HCT116 (cell line): ENCODE data around the gene FLOT1. TPM values are rescaled to one million over a fixed set of nuclear protein-coding genes. Genes with fewer than 3 reads are reported as not detected.

Experiments used
- ATAC-seq: fragments of 200-7000 bp; cut with Tn5 transposase; 2 replicates; pipeline ENCODE4 v1.9.1; 2020; ENCODE audit warnings: mild to moderate bottlenecking, moderate library complexity
- BruUV-seq: library from RNA; stranded (reverse); fragments of 400-500 nt; replicated peaks from 2 replicates; lab custom pipeline; 2021; lab: Mats Ljungman, UMichigan
- CTCF ChIA-PET: fragments of 300-600 bp; sonication (Branson Sonifier 250); formaldehyde crosslinking; loops from one replicate; lab custom pipeline; 2021; ENCODE audit warnings: antibody characterized with exemption; lab: Charles Lee
- POLR2A ChIA-PET: fragments of 300-600, 350-600 bp; sonication (Branson Sonifier 250); formaldehyde crosslinking; loops from one replicate; lab custom pipeline; 2021; ENCODE audit warnings: antibody characterized with exemption; lab: Charles Lee
- RAD21 ChIA-PET, 2 experiments: fragments of 300-600 bp; sonication (Branson Sonifier 250); formaldehyde crosslinking; loops; one replicate each; lab custom pipeline; 2023; ENCODE audit warnings: low total read pairs in 2 of 2; ENCODE audit not compliant: uncharacterized antibody in 2 of 2, unreplicated experiment in 2 of 2, low non-redundant PET in 1 of 2; lab: Charles Lee
- DNase-seq: peaks from one replicate; pipeline ENCODE4 v3.0.0-alpha.2; 2010; ENCODE audit warnings: low read depth, low spot score
- H2AFZ ChIP-seq: fragments of 200-600 bp; shearing (Covaris generic), sonication (generic); 2 replicates; pipeline ENCODE4 v1.6.1; 2017; ENCODE audit warnings: low read depth, mixed run types, mixed read lengths, antibody characterized with exemption, low read length; ENCODE audit not compliant: poor library complexity, severe bottlenecking
- H3K27ac ChIP-seq: 2 replicates; pipeline ENCODE4 v1.5.1; 2012; ENCODE audit warnings: low read depth, low read length
- H3K27me3 ChIP-seq: fragments of 200-600 bp; sonication (generic); 2 replicates; pipeline ENCODE4 v1.6.1; 2016; ENCODE audit warnings: mixed run types, low read length, mixed read lengths; ENCODE audit not compliant: insufficient read depth
- H3K36me3 ChIP-seq, 2 experiments: fragments of 200-500 bp in 1 of 2; fragments of 200-600 bp in 1 of 2; sonication (Bioruptor generic) in 1 of 2; sonication (generic) in 1 of 2; 2 replicates each; pipeline versions ENCODE4 v1.5.1 to v1.6.1; 2014 to 2016; ENCODE audit warnings: low read length in 2 of 2, inconsistent platforms in 1 of 2, mixed read lengths in 1 of 2, mixed run types in 1 of 2; ENCODE audit not compliant: insufficient read depth in 2 of 2, control insufficient read depth in 1 of 2
- H3K4me1 ChIP-seq, 2 experiments: fragments of 200-600 bp in 1 of 2; sonication (generic) in 1 of 2; 2 replicates each; pipeline versions ENCODE4 v1.5.1 to v1.6.1; 2012 to 2017; ENCODE audit warnings: low read length in 2 of 2, inconsistent platforms in 1 of 2, mild to moderate bottlenecking in 1 of 2, mixed read lengths in 1 of 2, mixed run types in 1 of 2, moderate library complexity in 1 of 2; ENCODE audit not compliant: insufficient read depth in 2 of 2, control insufficient read depth in 1 of 2
- H3K4me2 ChIP-seq: fragments of 200-600 bp; sonication (generic); 2 replicates; pipeline ENCODE4 v1.6.1; 2017; ENCODE audit warnings: mixed run types, low read length, mixed read lengths
- H3K4me3 ChIP-seq, 2 experiments: fragments of 200-600 bp in 1 of 2; sonication (generic) in 1 of 2; replicated peaks in 1 of 2; 2 replicates each; pipeline ENCODE4 v1.5.1; 2011 to 2016; ENCODE audit warnings: low read length in 2 of 2, control low read depth in 1 of 2, low read depth in 1 of 2, mild to moderate bottlenecking in 1 of 2, mixed read lengths in 1 of 2, mixed run types in 1 of 2
- H3K79me2 ChIP-seq: fragments of 200-600 bp; sonication (generic); 2 replicates; pipeline ENCODE4 v1.6.1; 2017; ENCODE audit warnings: mild to moderate bottlenecking, mixed run types, low read length, moderate library complexity, mixed read lengths; ENCODE audit not compliant: insufficient read depth
- H3K9ac ChIP-seq: fragments of 200-600 bp; sonication (generic); 2 replicates; pipeline ENCODE4 v1.6.1; 2016; ENCODE audit warnings: low read length, mixed read lengths
- H3K9me2 ChIP-seq: fragments of 200-600 bp; sonication (generic), shearing (Covaris generic); 2 replicates; pipeline ENCODE4 v1.6.1; 2017; ENCODE audit warnings: mixed run types, mild to moderate bottlenecking, moderate library complexity; ENCODE audit not compliant: insufficient read depth
- H3K9me3 ChIP-seq, 2 experiments: fragments of 200-500 bp in 1 of 2; fragments of 200-600 bp in 1 of 2; sonication (Bioruptor generic) in 1 of 2; sonication (generic) in 1 of 2; 2 replicates each; pipeline ENCODE4 v1.6.1; 2014 to 2017; ENCODE audit warnings: low read length in 2 of 2, mixed read lengths in 2 of 2, inconsistent platforms in 1 of 2, low read depth in 1 of 2, mild to moderate bottlenecking in 1 of 2, mixed run types in 1 of 2, moderate library complexity in 1 of 2; ENCODE audit not compliant: control insufficient read depth in 1 of 2, insufficient read depth in 1 of 2
- H4K20me1 ChIP-seq: fragments of 200-600 bp; sonication (generic), shearing (Covaris generic); 2 replicates; pipeline ENCODE4 v1.6.1; 2017; ENCODE audit warnings: mixed run types, mild to moderate bottlenecking, moderate library complexity; ENCODE audit not compliant: insufficient read depth
- EGR1 ChIP-seq: IDR thresholded peaks from 2 replicates; pipeline ENCODE4 v1.6.1; 2012; ENCODE audit warnings: low read depth
- EZH2 ChIP-seq: fragments of 200-600 bp; sonication (generic); IDR thresholded peaks from 2 replicates; pipeline ENCODE4 v1.6.1; 2017; ENCODE audit warnings: antibody characterized with exemption, mixed run types
- EZH2phosphoT487 ChIP-seq: fragments of 200-600 bp; IDR thresholded peaks from 2 replicates; pipeline ENCODE4 v1.6.1; 2018; ENCODE audit warnings: antibody characterized with exemption, borderline replicate concordance
- FOSL1 ChIP-seq: IDR thresholded peaks from 2 replicates; pipeline ENCODE4 v1.6.1; 2012; ENCODE audit warnings: low read depth
- POLR2AphosphoS5 ChIP-seq: IDR thresholded peaks from 2 replicates; pipeline ENCODE4 v1.6.1; 2011; ENCODE audit warnings: mild to moderate bottlenecking, low read depth, low read length, moderate library complexity
- SP1 ChIP-seq: IDR thresholded peaks from 2 replicates; pipeline ENCODE4 v1.6.1; 2012; ENCODE audit warnings: low read depth
- TCF7L2 ChIP-seq: IDR thresholded peaks from 2 replicates; pipeline ENCODE4 v1.7.0; 2011; ENCODE audit warnings: borderline replicate concordance, inconsistent platforms; ENCODE audit not compliant: insufficient read depth, insufficient read length; ENCODE audit errors: extremely low read depth
- YY1 ChIP-seq: IDR thresholded peaks from 2 replicates; pipeline ENCODE4 v1.6.1; 2011; ENCODE audit warnings: low read length, low read depth, moderate library complexity, mild to moderate bottlenecking; ENCODE audit not compliant: insufficient replicate concordance; ENCODE audit errors: extremely low read depth
- intact Hi-C: fragments of 100-400 bp; cut with micrococcal nuclease; formaldehyde crosslinking; loops from 2 replicates; pipeline ENCODE4 v1.10.0; 2022
- total RNA-seq: library from RNA; stranded (reverse); gene quantifications from one replicate; pipeline ENCODE4 v1.2.1, GENCODE V29; 2021; ENCODE audit not compliant: unreplicated experiment
- TF ChIP-seq, protein P1 (sequence below), 3 experiments: fragments of 200-600 bp in 1 of 3; sonication (generic) in 1 of 3; IDR thresholded peaks in 2 of 3; conservative IDR thresholded peaks in 1 of 3; 2 replicates each; pipeline ENCODE4 v1.5.1; 2012 to 2017; ENCODE audit warnings: low read depth in 2 of 3, low read length in 2 of 3, antibody characterized with exemption in 1 of 3, borderline replicate concordance in 1 of 3, control low read depth in 1 of 3, mild to moderate bottlenecking in 1 of 3, mixed read lengths in 1 of 3, mixed run types in 1 of 3, moderate library complexity in 1 of 3; ENCODE audit not compliant: insufficient read depth in 1 of 3

Gene FLOT1
- total RNA-seq, 1 experiment from 2014 or later = 117 TPM

DNA sequence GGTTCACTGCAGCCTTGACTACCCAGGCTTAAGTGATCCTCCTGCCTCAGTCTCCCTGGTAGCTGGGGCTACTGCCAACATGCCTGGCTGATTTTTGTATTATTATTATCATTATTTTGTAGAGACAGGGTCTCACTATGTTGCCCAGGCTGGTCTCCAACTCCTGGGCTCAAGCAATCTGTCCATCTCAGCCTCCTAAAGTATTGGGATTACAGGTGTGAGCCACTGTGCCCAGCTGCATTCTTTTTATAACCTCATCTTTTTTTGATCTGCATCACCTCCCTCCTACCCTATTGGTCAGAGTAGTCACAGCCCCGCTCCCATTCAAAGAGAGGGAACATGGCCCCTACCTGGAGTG lies 25.4 kb upstream of the FLOT1 start (continued):
- TF ChIP-seq SP1 (no peak), FOSL1 (no peak), TCF7L2 (no peak)
- TF ChIP-seq, protein P1, sequence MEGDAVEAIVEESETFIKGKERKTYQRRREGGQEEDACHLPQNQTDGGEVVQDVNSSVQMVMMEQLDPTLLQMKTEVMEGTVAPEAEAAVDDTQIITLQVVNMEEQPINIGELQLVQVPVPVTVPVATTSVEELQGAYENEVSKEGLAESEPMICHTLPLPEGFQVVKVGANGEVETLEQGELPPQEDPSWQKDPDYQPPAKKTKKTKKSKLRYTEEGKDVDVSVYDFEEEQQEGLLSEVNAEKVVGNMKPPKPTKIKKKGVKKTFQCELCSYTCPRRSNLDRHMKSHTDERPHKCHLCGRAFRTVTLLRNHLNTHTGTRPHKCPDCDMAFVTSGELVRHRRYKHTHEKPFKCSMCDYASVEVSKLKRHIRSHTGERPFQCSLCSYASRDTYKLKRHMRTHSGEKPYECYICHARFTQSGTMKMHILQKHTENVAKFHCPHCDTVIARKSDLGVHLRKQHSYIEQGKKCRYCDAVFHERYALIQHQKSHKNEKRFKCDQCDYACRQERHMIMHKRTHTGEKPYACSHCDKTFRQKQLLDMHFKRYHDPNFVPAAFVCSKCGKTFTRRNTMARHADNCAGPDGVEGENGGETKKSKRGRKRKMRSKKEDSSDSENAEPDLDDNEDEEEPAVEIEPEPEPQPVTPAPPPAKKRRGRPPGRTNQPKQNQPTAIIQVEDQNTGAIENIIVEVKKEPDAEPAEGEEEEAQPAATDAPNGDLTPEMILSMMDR (IDR thresholded peaks at IDR 0.05 in 2 of 3, conservative IDR thresholded peaks at IDR 0.05 in 1 of 3; ENCODE audit: borderline replicate concordance in 1 of 3, insufficient read depth in 1 of 3, low read depth in 2 of 3, low read length in 2 of 3) = no peak

DNA sequence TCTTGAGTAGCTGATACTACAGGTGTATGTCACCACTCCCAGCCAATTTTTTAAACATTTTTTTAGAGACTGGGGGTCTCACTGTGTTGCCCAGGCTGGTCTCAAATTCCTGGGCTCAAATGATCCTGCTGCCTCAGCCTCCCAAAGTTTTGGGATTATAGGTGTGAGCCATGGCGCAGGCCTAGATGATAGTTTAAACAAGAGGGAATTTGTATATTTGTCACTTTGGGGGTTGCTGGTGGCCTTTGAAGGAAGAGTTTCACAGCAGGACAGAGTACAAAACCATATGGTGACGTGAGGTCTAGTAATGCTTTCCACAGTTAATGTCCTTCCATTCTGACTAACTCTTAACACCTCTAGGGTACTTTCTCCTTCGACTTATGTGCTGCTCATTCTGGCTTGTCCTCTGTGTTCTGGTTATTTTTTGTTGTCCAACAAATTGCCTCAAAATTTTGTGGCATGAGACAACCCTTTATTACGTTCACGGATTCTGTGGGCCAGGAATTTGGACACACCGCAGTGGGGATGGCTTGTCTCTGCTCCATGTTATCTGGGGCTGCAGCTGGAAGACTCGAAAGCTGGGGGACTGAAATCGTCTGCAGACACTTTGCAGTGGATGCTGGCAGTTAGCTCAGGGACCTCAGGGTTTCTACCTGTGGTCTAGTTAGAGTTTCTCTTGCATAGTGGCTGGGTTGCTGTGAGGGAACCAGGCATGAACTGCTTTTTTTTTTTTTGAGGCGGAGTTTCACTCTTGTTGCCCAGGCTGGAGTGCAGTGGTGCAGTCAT lies 24.9 kb upstream of the FLOT1 start:
- Histone ChIP-seq H3K4me1 (peaks cover 69 to 76% of the 10 kb centered on the region in 2 experiments), H3K27me3 (no peaks in the 10 kb centered on the region), H3K36me3 (no peaks in the 10 kb centered on the region), H3K9ac (peak overlapping the region; percentile 77; the same call in 1 of the 2 replicates), H3K9me2 (no peaks in the 10 kb centered on the region), H3K4me3 (no peak overlapping the region), H3K79me2 (no peaks in the 10 kb centered on the region), H4K20me1 (no peaks in the 10 kb centered on the region), H2AFZ (no peak overlapping the region), H3K27ac (peak overlapping the region; percentile 76), H3K9me3 (no peaks in the 10 kb centered on the region), H3K4me2 (peak overlapping the region; percentile 86; the same call in 1 of the 2 replicates)
- intact Hi-C loops = no loop called here
- ChIA-PET POLR2A (interaction anchor here (0.6 to 12.4 kb wide), 11 partner anchors 8 to 200 kb away, joined by 3 to 195 read pairs (median 20); partner anchors contain the start of genes FLOT1 and IER3), CTCF (interaction anchor here (1.3 kb wide), 1 partner anchor 15 kb away, joined by 3 read pairs; no protein-coding TSS in a partner anchor), RAD21 (no interaction called here)
- DNase-seq (no peak), ATAC-seq (no peak)
- no TSS peak for BruUV-seq
- TF ChIP-seq EZH2 (no peak), EZH2phosphoT487 (no peak), POLR2AphosphoS5 (no peak), YY1 (no peak), EGR1 (no peak)
